GM19395 (cell line): Measurements from ENCODE around the gene UFD1.

Experiments
- ATAC-seq: cut with Tn5 transposase; IDR thresholded peaks from one replicate; pipeline ENCODE4 v1.9.1; 2021; ENCODE audit warnings: mild to moderate bottlenecking, moderate library complexity; ENCODE audit not compliant: unreplicated experiment

UFD1 gene

GRCh38 chr22:19473578-19473977, 5.4 kb downstream of the UFD1 start:
- ATAC-seq: no peak

GRCh38 chr22:19472233-19472632, 6.8 kb downstream of the UFD1 start:
- ATAC-seq: no peak

DNA sequence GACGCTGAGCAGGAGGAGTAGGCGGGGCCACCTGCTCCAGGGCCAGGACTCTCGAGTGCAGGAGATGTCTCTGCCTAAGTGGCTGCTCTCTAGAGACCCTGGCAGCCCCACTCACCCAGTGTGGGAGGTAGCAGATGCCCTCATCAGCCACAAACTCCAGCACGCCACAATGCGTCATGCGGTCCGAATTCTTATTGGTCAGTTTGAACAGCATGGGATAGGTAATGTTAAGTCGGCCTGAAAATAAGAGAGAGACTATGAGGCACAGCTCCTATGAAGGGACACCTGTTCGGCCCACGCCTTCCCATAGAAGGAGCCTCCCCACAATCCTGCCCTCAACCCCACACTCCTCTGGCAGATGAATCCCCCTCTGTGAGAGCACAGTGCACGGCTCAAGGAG, 7.4 kb downstream of the UFD1 start:
- ATAC-seq: no peak

GRCh38 chr22:19470010-19470409, 9.0 kb downstream of the UFD1 start:
- ATAC-seq: no peak

GRCh38 chr22:19469421-19469820, 9.6 kb downstream of the UFD1 start:
- no peak for ATAC-seq

DNA sequence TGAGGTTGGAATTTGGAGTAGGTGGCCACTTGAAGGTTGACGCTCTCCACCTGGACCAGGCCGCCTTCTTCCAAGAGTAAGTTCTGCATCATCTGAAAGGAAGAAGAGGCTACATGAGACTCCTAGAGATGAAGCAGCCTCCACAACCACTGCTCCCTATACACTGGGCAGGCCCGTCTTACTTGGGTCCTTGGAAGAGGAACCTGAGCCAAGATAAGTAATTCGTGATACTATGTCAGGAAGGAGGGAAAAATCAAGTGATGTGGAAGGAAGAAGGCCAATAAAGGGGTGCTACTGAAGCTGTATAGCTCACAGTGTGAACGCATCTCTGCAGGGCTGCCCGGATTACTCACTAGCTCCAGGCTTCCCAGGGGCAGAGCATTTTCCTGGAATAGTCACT, 11.1 kb downstream of the UFD1 start:
- no peak for ATAC-seq

- ATAC-seq: no peak
Measured at GRCh38 chr22:19466848-19467752, 11.9 kb downstream of the UFD1 start.

GRCh38 chr22:19466126-19466716, 12.8 kb downstream of the UFD1 start:
- ATAC-seq: no peak

DNA sequence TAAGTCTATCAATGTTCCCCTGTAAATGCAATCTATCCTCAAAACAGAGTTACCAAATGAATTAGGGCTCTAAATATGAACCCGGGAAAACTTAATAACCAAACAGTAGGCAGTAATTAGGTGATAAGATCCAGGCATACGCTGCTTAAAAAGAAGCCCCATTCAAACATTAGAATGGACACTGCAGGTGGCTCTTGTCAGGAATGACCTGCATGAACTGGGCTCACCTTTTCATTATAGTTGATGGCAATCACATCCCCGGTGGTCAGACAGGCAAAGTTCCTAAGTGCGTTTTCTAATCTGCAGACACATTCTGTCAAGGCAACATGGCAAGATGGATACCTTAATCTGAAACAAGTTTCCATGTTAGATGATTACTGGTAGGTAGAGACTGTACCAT, 14.0 kb downstream of the UFD1 start:
- no peak for ATAC-seq

- ATAC-seq: no peak
Measured at GRCh38 chr22:19464546-19464945, 14.4 kb downstream of the UFD1 start.

GRCh38 chr22:19463491-19464469, 15.2 kb downstream of the UFD1 start:
- ATAC-seq: no peak

- ATAC-seq: no peak
Measured at GRCh38 chr22:19463008-19463407, 16.0 kb downstream of the UFD1 start.

GRCh38 chr22:19461506-19461905, 17.5 kb downstream of the UFD1 start:
- no peak for ATAC-seq

- ATAC-seq: no peak
Measured at GRCh38 chr22:19460036-19460435, 19.0 kb downstream of the UFD1 start.

DNA sequence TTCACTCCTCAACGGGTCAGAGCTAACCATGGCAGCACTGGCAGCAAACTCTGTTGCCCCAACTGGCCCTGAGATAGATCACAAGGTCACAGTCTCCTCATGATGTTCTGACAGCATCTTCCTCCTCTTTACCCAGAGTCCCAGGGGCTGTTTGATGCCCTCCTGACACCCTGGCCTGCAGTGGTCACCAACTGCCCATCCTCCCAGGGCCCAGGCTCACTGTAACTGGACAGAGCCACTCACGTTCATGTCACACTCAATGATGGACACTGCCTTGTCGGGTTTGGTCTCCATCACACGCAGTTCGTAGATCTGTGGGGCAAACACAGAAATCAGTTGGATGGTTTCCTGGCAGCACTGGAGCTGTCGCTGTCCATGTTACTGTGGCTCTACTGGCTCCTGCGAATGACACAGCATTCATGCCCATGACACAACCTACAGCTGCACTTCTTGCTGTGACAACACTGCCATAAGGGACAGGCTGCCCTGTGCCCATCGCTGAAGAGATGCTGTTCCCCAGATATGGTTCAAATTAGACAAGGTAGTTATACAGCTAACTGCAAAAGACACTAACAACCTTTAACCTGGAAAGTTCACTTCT, 21.1 kb downstream of the UFD1 start:
- ATAC-seq: no peak

DNA sequence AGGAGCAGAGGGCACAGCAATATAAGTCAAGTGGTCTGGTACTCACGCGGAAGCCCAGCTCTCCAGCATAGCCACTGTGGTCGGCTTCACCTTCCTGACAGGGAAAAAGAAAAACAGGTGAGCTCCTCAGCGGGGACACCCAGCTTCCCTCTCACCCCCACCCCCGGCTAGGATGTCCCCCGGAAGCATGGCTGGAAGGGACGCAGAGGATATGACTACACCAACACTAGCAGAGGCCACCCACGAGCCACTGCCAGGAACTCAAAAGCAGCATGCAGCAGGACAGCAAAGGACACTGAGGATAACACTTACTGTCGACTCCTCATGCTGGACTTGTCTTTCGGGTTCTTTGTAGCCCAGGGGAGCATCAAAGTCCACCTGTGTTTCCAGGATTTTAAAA, 22.5 kb downstream of the UFD1 start:
- ATAC-seq: no peak

- no peak for ATAC-seq
Measured at GRCh38 chr22:19455585-19456370, 23.2 kb downstream of the UFD1 start.

GRCh38 chr22:19455033-19455432, 24.0 kb downstream of the UFD1 start:
- no peak for ATAC-seq

GRCh38 chr22:19454156-19454555, 24.8 kb downstream of the UFD1 start:
- ATAC-seq: no peak

- ATAC-seq: no peak
Measured at GRCh38 chr22:19453718-19454117, 25.3 kb downstream of the UFD1 start.
